Caco-2 (cell line): ENCODE measurements around the gene COX14. TPM values are rescaled to one million over a fixed set of nuclear protein-coding genes. Genes with fewer than 3 reads are reported as not detected.
"Not testable (repeated sequence)": the region's sequence is repeated elsewhere in the genome, so short reads cannot be mapped to it uniquely, and the experiment has no call there.

Experiments used
- BruUV-seq: library from RNA; stranded (reverse); fragments of 400-500 nt; replicated peaks from 2 replicates; lab custom pipeline; 2021; lab: Mats Ljungman, UMichigan
- CTCF ChIA-PET: fragments of 300-600 bp; sonication (Branson Sonifier 250); formaldehyde crosslinking; loops from one replicate; lab custom pipeline; 2022; ENCODE audit warnings: antibody characterized with exemption; lab: Charles Lee
- POLR2A ChIA-PET: fragments of 300-600 bp; sonication (Branson Sonifier 250); formaldehyde crosslinking; loops from one replicate; lab custom pipeline; 2022; ENCODE audit warnings: antibody characterized with exemption; lab: Charles Lee
- DNase-seq, 2 experiments: peaks; one replicate each; pipeline versions ENCODE4 v3.0.0 to v3.0.0-alpha.2; 2020 to 2022
- H3K27me3 ChIP-seq: replicated peaks from 2 replicates; pipeline ENCODE4 v1.6.0; 2011; ENCODE audit warnings: low read length; ENCODE audit not compliant: control insufficient read depth, insufficient read depth
- H3K36me3 ChIP-seq: 2 replicates; pipeline ENCODE4 v1.5.1; 2011; ENCODE audit warnings: low read length; ENCODE audit not compliant: control insufficient read depth, insufficient read depth
- H3K4me1 ChIP-seq: fragments of 250-450 bp; sonication (Bioruptor Pico); 2 replicates; pipeline ENCODE4 v1.5.1; 2020; ENCODE audit warnings: mild to moderate bottlenecking
- H3K4me3 ChIP-seq: 2 replicates; pipeline ENCODE4 v1.5.1; 2011; ENCODE audit warnings: low read depth, mild to moderate bottlenecking, control low read depth, low read length
- H3K9me3 ChIP-seq: fragments of 250-450 bp; sonication (Bioruptor Pico); 2 replicates; pipeline ENCODE4 v1.5.1; 2020; ENCODE audit warnings: mild to moderate bottlenecking, moderate library complexity
- H3K27ac Mint-ChIP-seq: one replicate; pipeline ENCODE4 v1.8.0; 2022; ENCODE audit warnings: mixed read lengths; ENCODE audit not compliant: unreplicated experiment
- H3K27me3 Mint-ChIP-seq: one replicate; pipeline ENCODE4 v1.8.0; 2022; ENCODE audit warnings: mixed read lengths; ENCODE audit not compliant: insufficient read depth, unreplicated experiment
- H3K36me3 Mint-ChIP-seq: one replicate; pipeline ENCODE4 v1.8.0; 2022; ENCODE audit warnings: mild to moderate bottlenecking, mixed read lengths; ENCODE audit not compliant: insufficient read depth, unreplicated experiment
- H3K4me1 Mint-ChIP-seq: one replicate; pipeline ENCODE4 v1.8.0; 2022; ENCODE audit warnings: low read depth, mixed read lengths; ENCODE audit not compliant: unreplicated experiment
- H3K4me3 Mint-ChIP-seq: one replicate; pipeline ENCODE4 v1.8.0; 2022; ENCODE audit warnings: mild to moderate bottlenecking, moderate library complexity, mixed read lengths; ENCODE audit not compliant: unreplicated experiment
- H3K9me3 Mint-ChIP-seq: one replicate; pipeline ENCODE4 v1.8.0; 2022; ENCODE audit warnings: mixed read lengths; ENCODE audit not compliant: unreplicated experiment
- intact Hi-C: fragments of 100-400 bp; cut with micrococcal nuclease; formaldehyde crosslinking; loops from one replicate; pipeline ENCODE4 v1.10.0; 2022; ENCODE audit not compliant: unreplicated experiment
- total RNA-seq: library from RNA; stranded (reverse); gene quantifications from 2 replicates; pipeline ENCODE4 v1.2.3, GENCODE V29; 2022
- TF ChIP-seq, protein P1 (sequence below), 2 experiments: fragments of 200-600 bp in 1 of 2; IDR thresholded peaks; 1 replicate in 1 of 2; 2 replicates in 1 of 2; pipeline versions ENCODE4 v1.5.1 to v1.8.0; 2011 to 2022; ENCODE audit warnings: antibody characterized with exemption in 1 of 2, control low read depth in 1 of 2, inconsistent platforms in 1 of 2, low read depth in 1 of 2, low read length in 1 of 2, mild to moderate bottlenecking in 1 of 2, moderate library complexity in 1 of 2; ENCODE audit not compliant: insufficient read depth in 1 of 2, severe bottlenecking in 1 of 2, unreplicated experiment in 1 of 2

COX14 gene
- total RNA-seq, 1 experiment from 2014 or later: 86.3 TPM

DNA sequence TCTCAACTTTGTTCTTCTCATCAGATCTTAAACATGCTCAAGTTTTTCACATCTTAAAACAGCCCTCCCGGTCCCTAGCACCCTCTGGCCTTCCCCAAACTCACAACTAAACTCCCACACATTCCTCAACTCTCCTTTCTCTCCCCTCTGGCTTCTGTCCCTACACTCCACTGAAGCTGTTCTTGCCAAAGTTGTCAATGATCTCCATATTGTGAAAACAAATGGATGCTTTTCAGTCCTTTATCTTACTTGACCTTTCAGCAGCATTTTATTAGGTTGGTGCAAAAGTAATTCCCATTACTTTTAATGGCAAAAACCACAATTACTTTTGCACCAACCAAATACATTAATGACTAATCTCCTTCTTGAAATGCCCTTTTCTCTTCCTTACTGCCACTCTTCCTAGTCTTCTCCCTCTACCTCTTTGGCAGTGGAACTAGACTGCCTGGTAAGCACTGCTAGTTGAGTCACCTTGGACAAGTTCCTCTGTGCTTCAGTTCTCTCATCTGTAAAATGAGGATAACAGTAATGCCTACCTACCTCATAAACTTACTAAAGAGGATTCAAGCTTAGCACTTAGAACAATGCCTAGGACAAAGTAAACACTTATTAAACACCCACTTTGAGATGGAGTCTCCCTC lies 39.1 kb downstream of the COX14 start:
- TF ChIP-seq, protein P1, sequence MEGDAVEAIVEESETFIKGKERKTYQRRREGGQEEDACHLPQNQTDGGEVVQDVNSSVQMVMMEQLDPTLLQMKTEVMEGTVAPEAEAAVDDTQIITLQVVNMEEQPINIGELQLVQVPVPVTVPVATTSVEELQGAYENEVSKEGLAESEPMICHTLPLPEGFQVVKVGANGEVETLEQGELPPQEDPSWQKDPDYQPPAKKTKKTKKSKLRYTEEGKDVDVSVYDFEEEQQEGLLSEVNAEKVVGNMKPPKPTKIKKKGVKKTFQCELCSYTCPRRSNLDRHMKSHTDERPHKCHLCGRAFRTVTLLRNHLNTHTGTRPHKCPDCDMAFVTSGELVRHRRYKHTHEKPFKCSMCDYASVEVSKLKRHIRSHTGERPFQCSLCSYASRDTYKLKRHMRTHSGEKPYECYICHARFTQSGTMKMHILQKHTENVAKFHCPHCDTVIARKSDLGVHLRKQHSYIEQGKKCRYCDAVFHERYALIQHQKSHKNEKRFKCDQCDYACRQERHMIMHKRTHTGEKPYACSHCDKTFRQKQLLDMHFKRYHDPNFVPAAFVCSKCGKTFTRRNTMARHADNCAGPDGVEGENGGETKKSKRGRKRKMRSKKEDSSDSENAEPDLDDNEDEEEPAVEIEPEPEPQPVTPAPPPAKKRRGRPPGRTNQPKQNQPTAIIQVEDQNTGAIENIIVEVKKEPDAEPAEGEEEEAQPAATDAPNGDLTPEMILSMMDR (IDR thresholded peaks at IDR 0.05; ENCODE audit: insufficient read depth in 1 of 2, low read depth in 1 of 2, low read length in 1 of 2, severe bottlenecking in 1 of 2, unreplicated experiment in 1 of 2): no peak
- ChIA-PET POLR2A (no interaction called here), CTCF (no interaction called here)
- Mint-ChIP-seq H3K36me3 (no peaks in the 10 kb centered on the region), H3K4me3 (no peak overlapping the region), H3K9me3 (no peaks in the 10 kb centered on the region), H3K27ac (no peak overlapping the region), H3K27me3 (no peaks in the 10 kb centered on the region), H3K4me1 (peaks cover under 1% of the 10 kb centered on the region)
- H3K27me3 ChIP-seq: no peaks in the 10 kb centered on the region
- H3K4me1 ChIP-seq: peaks cover 2% of the 10 kb centered on the region
- no TSS peak for BruUV-seq
- intact Hi-C loops: no loop called here
- H3K4me3 ChIP-seq: no peak overlapping the region
- no peaks in the 10 kb centered on the region for H3K9me3 ChIP-seq
- H3K36me3 ChIP-seq: no peaks in the 10 kb centered on the region
- DNase-seq: no peak

DNA sequence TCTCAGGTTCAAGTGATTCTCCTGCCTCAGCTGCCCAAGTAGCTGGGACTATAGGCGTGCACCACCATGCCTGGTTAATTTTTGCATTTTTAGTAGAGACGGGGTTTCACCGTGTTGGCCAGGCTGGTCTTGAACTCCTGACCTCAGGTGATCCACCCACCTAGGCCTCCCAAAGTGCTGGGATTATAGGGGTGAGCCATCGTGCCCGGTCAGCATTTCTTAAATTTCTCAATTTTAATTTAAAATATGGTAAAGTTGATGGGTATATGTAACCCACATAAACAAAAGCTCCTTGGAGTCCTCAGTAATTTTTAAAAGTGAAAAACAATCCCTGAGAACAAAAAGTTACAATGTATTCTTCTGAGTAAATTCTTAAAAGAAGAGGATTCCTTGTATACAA lies 42.9 kb downstream of the COX14 start:
- H3K4me1 ChIP-seq, H3K9me3 ChIP-seq, H3K4me3 ChIP-seq, H3K4me3 Mint-ChIP-seq, H3K36me3 ChIP-seq, H3K27ac Mint-ChIP-seq, BruUV-seq, H3K27me3 Mint-ChIP-seq, H3K4me1 Mint-ChIP-seq, intact Hi-C loops, H3K27me3 ChIP-seq, DNase-seq, H3K9me3 Mint-ChIP-seq: not testable (repeated sequence)
- H3K36me3 Mint-ChIP-seq: peaks cover 13% of the 10 kb centered on the region
- CTCF ChIA-PET: interaction anchor here (1.3 kb wide), 1 partner anchor 44 kb away, joined by 3 read pairs; no protein-coding TSS in a partner anchor
- POLR2A ChIA-PET: interaction anchor here (0.5 to 0.6 kb wide), 2 partner anchors 12 to 70 kb away, joined by 3 to 4 read pairs; partner anchors contain the start of genes CERS5 and SMARCD1

DNA sequence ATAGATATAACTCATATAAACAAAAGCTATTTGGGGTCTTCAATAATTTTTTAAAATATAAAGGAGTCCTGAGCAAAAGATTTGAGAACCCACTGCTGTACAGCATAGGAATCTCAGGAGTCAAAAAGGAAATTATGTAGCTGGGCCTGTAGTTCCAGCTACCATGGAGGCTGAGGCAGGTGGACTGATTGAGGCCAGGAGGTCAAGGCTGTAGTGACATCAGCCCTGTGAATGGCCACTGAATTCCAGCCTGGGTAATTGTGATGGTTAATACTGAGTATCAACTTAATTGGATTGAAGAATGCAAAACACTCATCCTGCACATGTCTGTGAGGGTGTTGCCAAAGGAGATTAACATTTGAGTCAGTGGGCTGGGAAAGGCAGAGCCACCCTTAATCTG lies 44.6 kb downstream of the COX14 start:
- no peaks in the 10 kb centered on the region for H3K9me3 Mint-ChIP-seq
- H3K27me3 Mint-ChIP-seq: no peaks in the 10 kb centered on the region
- Histone ChIP-seq H3K27me3 (no peaks in the 10 kb centered on the region), H3K4me3 (no peak overlapping the region), H3K9me3 (no peaks in the 10 kb centered on the region), H3K36me3 (no peaks in the 10 kb centered on the region), H3K4me1 (peaks cover 8% of the 10 kb centered on the region; the same call in 1 of the 2 replicates)
- H3K4me1 Mint-ChIP-seq: no peaks in the 10 kb centered on the region
- BruUV-seq: no TSS peak
- no peak for DNase-seq
- no peak overlapping the region for H3K27ac Mint-ChIP-seq
- intact Hi-C loops: no loop called here
- CTCF ChIA-PET: interaction anchor here (0.6 kb wide), 1 partner anchor 24 kb away, joined by 3 read pairs; no protein-coding TSS in a partner anchor
- peaks cover 13% of the 10 kb centered on the region for H3K36me3 Mint-ChIP-seq
- no peak overlapping the region for H3K4me3 Mint-ChIP-seq
- TF ChIP-seq, protein P1 (IDR thresholded peaks at IDR 0.05; ENCODE audit: insufficient read depth in 1 of 2, low read depth in 1 of 2, low read length in 1 of 2, severe bottlenecking in 1 of 2, unreplicated experiment in 1 of 2): no peak
- POLR2A ChIA-PET: interaction anchor here (0.9 kb wide), 1 partner anchor 11 kb away, joined by 3 read pairs; the partner anchor contains the start of gene CERS5
